Transverse colon (tissue), 4 donors: ENCODE results near the gene CUL1.

Experiments
- POLR2AphosphoS5 ChIP-seq, 3 donors: sonication (generic); formaldehyde crosslinking; IDR thresholded peaks; one replicate each; pipeline ENCODE4 v1.6.1; 2016; ENCODE audit warnings: antibody characterized with exemption in 3 of 3
- TF ChIP-seq, protein P1 (sequence below), 5 experiments: fragments of 200-600 bp in 3 of 5; fragments of 450-650 bp in 2 of 5; sonication (generic) in 3 of 5; IDR thresholded peaks; 1 replicate in 2 of 5; 2 replicates in 3 of 5; pipeline ENCODE4 v1.5.1; 2016 to 2017; ENCODE audit warnings: antibody characterized with exemption in 5 of 5, inconsistent platforms in 3 of 5, mild to moderate bottlenecking in 2 of 5, moderate library complexity in 1 of 5

GRCh38 chr7:148711191-148712102 is 12.7 kb downstream of the CUL1 start:
- TF ChIP-seq, protein P1, sequence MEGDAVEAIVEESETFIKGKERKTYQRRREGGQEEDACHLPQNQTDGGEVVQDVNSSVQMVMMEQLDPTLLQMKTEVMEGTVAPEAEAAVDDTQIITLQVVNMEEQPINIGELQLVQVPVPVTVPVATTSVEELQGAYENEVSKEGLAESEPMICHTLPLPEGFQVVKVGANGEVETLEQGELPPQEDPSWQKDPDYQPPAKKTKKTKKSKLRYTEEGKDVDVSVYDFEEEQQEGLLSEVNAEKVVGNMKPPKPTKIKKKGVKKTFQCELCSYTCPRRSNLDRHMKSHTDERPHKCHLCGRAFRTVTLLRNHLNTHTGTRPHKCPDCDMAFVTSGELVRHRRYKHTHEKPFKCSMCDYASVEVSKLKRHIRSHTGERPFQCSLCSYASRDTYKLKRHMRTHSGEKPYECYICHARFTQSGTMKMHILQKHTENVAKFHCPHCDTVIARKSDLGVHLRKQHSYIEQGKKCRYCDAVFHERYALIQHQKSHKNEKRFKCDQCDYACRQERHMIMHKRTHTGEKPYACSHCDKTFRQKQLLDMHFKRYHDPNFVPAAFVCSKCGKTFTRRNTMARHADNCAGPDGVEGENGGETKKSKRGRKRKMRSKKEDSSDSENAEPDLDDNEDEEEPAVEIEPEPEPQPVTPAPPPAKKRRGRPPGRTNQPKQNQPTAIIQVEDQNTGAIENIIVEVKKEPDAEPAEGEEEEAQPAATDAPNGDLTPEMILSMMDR (IDR thresholded peaks at IDR 0.05), result no peak
- TF ChIP-seq POLR2AphosphoS5 (IDR thresholded peaks at IDR 0.05), result no peak
